OCI-LY3 (cell line): ENCODE data around the gene DDIT3.

ENCODE experiments used
- CTCF ChIP-seq: fragments of 200-600, 300-600 bp; sonication (generic); IDR thresholded peaks from 2 replicates; pipeline ENCODE4 v1.5.1; 2014; ENCODE audit warnings: antibody characterized with exemption, low read length, low read depth
- EZH2phosphoT487 ChIP-seq: fragments of 200-600 bp; shearing (Covaris generic); IDR thresholded peaks from 2 replicates; pipeline ENCODE4 v1.6.1; 2018; ENCODE audit warnings: antibody characterized with exemption, mixed run types, low read depth

DNA sequence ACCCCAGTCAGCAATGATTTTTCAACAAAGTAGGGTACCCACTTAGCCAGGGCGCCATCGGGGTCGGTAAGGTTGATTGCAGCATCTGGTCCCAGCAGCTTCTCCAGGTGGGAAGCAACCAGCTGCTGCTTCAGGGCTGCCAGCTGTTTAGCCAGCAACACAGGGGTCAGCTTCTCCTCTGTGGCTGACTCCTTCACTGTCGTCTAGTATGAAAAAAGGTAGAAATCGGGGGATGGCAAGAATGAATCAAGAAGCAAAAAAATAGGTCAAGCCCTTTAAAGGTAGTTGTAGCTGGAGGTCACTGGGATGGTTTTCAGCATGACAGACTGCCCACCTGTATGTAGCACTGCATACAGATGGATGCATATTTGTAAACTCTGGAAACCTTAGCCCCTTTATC lies 13.9 kb upstream of the DDIT3 start:
- no peak for TF ChIP-seq CTCF
- no peak for TF ChIP-seq EZH2phosphoT487
